Panc1 (cell line): ENCODE measurements around the gene BTBD9. TPM values are rescaled to one million over a fixed set of nuclear protein-coding genes. Genes with fewer than 3 reads are reported as not detected.

Experiments
- ATAC-seq: fragments of 200-7000 bp; cut with Tn5 transposase; 2 replicates; pipeline ENCODE4 v1.9.1; 2020; ENCODE audit warnings: mild to moderate bottlenecking, moderate library complexity
- BruUV-seq: library from RNA; stranded (reverse); fragments of 400-500 nt; replicated peaks from 2 replicates; lab custom pipeline; 2021; lab: Mats Ljungman, UMichigan
- CTCF ChIA-PET: fragments of 300-600 bp; sonication (Branson Sonifier 250); formaldehyde crosslinking; loops from one replicate; lab custom pipeline; 2022; ENCODE audit warnings: antibody characterized with exemption; lab: Charles Lee
- POLR2A ChIA-PET: fragments of 300-600 bp; sonication (Branson Sonifier 250); formaldehyde crosslinking; loops from one replicate; lab custom pipeline; 2022; ENCODE audit warnings: antibody characterized with exemption; lab: Charles Lee
- DNase-seq: peaks from one replicate; pipeline ENCODE4 v3.0.0-alpha.2; 2010; ENCODE audit warnings: low read depth, low spot score
- H3K27ac ChIP-seq: 2 replicates; pipeline ENCODE4 v1.5.1; 2011; ENCODE audit warnings: mild to moderate bottlenecking, low read length, inconsistent platforms
- H3K27me3 ChIP-seq: fragments of 200-500 bp; sonication (Bioruptor generic); 2 replicates; pipeline ENCODE4 v1.6.0; 2014; ENCODE audit warnings: low read length, inconsistent platforms; ENCODE audit not compliant: control insufficient read depth, insufficient read depth
- H3K36me3 ChIP-seq: fragments of 200-500 bp; sonication (Bioruptor generic); 2 replicates; pipeline ENCODE4 v1.5.1; 2014; ENCODE audit warnings: inconsistent platforms, mild to moderate bottlenecking, low read length, moderate library complexity; ENCODE audit not compliant: control insufficient read depth, insufficient read depth
- H3K4me1 ChIP-seq: 2 replicates; pipeline ENCODE4 v1.5.1; 2011; ENCODE audit warnings: inconsistent platforms, mild to moderate bottlenecking, low read length, moderate library complexity; ENCODE audit not compliant: control insufficient read depth, insufficient read depth
- H3K4me3 ChIP-seq, 2 experiments: 2 replicates each; pipeline ENCODE4 v1.5.1; 2011 to 2012; ENCODE audit warnings: low read depth in 2 of 2, low read length in 2 of 2, mild to moderate bottlenecking in 2 of 2, inconsistent platforms in 1 of 2, moderate library complexity in 1 of 2
- H3K9me3 ChIP-seq: fragments of 200-500 bp; sonication (Bioruptor generic); 2 replicates; pipeline ENCODE4 v1.5.1; 2014; ENCODE audit warnings: low read depth, mild to moderate bottlenecking, inconsistent platforms, low read length, moderate library complexity; ENCODE audit not compliant: control insufficient read depth, insufficient read depth
- POLR2AphosphoS5 ChIP-seq: IDR thresholded peaks from 2 replicates; pipeline ENCODE4 v1.6.1; 2012; ENCODE audit warnings: mild to moderate bottlenecking, low read depth, low read length, moderate library complexity
- SIN3A ChIP-seq: IDR thresholded peaks from 2 replicates; pipeline ENCODE4 v1.6.1; 2012; ENCODE audit warnings: low read depth, mild to moderate bottlenecking, low read length, moderate library complexity, borderline replicate concordance; ENCODE audit not compliant: insufficient read depth
- TCF7L2 ChIP-seq: IDR thresholded peaks from 2 replicates; pipeline ENCODE4 v1.6.1; 2011; ENCODE audit warnings: mild to moderate bottlenecking, low read depth, low read length, inconsistent platforms
- in situ Hi-C: cut with HindIII; loops from 2 replicates; pipeline ENCODE4 v1.10.0; 2016; ENCODE audit warnings: low sequenced_read_pairs, low pct_unique_long_range_greater_than_20kb
- intact Hi-C: fragments of 100-400 bp; cut with micrococcal nuclease; formaldehyde crosslinking; loops from one replicate; pipeline ENCODE4 v1.10.0; 2022; ENCODE audit not compliant: unreplicated experiment
- total RNA-seq: library from RNA; stranded (reverse); gene quantifications from one replicate; pipeline ENCODE4 v1.2.1, GENCODE V29; 2021; ENCODE audit not compliant: unreplicated experiment
- TF ChIP-seq, protein P1 (sequence below): fragments of 450-650 bp; IDR thresholded peaks from 2 replicates; pipeline ENCODE4 v1.5.1; 2017; ENCODE audit warnings: mild to moderate bottlenecking
- TF ChIP-seq, protein P2 (sequence below), 2 experiments: IDR thresholded peaks; 2 replicates each; pipeline ENCODE4 v1.6.1; 2011 to 2012; ENCODE audit warnings: low read depth in 2 of 2, control low read depth in 1 of 2, low read length in 1 of 2, mild to moderate bottlenecking in 1 of 2, moderate library complexity in 1 of 2; ENCODE audit not compliant: insufficient read depth in 1 of 2

Gene BTBD9
- total RNA-seq, 1 experiment from 2014 or later, result 12.8 TPM

DNA sequence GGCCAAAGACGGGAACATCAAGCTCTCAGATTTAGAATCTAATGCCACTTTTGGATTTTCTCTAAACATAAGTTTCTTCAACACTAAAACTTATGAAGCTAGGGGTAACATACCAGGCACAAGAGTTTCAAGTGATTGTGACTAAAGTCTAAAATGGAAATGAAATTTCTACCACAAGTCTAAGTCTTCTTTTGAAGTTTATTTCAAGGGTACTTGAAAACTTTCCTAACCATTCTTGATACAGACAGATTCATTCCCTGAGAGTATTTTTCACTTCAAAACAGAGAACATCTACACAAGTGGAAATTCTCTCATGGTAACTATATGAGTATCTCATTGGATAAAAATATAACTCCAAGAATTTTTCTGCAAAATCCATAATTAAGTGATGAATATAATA lies 56.2 kb downstream of the BTBD9 start:
- ATAC-seq (no peak), DNase-seq (no peak)
- intact Hi-C loops (no loop called here), in situ Hi-C loops (no loop called here)
- H3K27ac ChIP-seq, result no peak overlapping the region
- no TSS peak for BruUV-seq
- H3K4me1 ChIP-seq, result no peaks in the 10 kb centered on the region
- H3K27me3 ChIP-seq, result no peaks in the 10 kb centered on the region
- no peaks in the 10 kb centered on the region for H3K36me3 ChIP-seq
- TF ChIP-seq TCF7L2, result no peak
- TF ChIP-seq SIN3A, result no peak
- TF ChIP-seq, protein P1, sequence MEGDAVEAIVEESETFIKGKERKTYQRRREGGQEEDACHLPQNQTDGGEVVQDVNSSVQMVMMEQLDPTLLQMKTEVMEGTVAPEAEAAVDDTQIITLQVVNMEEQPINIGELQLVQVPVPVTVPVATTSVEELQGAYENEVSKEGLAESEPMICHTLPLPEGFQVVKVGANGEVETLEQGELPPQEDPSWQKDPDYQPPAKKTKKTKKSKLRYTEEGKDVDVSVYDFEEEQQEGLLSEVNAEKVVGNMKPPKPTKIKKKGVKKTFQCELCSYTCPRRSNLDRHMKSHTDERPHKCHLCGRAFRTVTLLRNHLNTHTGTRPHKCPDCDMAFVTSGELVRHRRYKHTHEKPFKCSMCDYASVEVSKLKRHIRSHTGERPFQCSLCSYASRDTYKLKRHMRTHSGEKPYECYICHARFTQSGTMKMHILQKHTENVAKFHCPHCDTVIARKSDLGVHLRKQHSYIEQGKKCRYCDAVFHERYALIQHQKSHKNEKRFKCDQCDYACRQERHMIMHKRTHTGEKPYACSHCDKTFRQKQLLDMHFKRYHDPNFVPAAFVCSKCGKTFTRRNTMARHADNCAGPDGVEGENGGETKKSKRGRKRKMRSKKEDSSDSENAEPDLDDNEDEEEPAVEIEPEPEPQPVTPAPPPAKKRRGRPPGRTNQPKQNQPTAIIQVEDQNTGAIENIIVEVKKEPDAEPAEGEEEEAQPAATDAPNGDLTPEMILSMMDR, result no peak
- TF ChIP-seq, protein P2, sequence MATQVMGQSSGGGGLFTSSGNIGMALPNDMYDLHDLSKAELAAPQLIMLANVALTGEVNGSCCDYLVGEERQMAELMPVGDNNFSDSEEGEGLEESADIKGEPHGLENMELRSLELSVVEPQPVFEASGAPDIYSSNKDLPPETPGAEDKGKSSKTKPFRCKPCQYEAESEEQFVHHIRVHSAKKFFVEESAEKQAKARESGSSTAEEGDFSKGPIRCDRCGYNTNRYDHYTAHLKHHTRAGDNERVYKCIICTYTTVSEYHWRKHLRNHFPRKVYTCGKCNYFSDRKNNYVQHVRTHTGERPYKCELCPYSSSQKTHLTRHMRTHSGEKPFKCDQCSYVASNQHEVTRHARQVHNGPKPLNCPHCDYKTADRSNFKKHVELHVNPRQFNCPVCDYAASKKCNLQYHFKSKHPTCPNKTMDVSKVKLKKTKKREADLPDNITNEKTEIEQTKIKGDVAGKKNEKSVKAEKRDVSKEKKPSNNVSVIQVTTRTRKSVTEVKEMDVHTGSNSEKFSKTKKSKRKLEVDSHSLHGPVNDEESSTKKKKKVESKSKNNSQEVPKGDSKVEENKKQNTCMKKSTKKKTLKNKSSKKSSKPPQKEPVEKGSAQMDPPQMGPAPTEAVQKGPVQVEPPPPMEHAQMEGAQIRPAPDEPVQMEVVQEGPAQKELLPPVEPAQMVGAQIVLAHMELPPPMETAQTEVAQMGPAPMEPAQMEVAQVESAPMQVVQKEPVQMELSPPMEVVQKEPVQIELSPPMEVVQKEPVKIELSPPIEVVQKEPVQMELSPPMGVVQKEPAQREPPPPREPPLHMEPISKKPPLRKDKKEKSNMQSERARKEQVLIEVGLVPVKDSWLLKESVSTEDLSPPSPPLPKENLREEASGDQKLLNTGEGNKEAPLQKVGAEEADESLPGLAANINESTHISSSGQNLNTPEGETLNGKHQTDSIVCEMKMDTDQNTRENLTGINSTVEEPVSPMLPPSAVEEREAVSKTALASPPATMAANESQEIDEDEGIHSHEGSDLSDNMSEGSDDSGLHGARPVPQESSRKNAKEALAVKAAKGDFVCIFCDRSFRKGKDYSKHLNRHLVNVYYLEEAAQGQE (IDR thresholded peaks at IDR 0.05; ENCODE audit: insufficient read depth in 1 of 2, low read depth in 2 of 2, low read length in 1 of 2), result no peak
- ChIA-PET CTCF (no interaction called here), POLR2A (no interaction called here)
- no peak overlapping the region for H3K4me3 ChIP-seq
- H3K9me3 ChIP-seq, result no peaks in the 10 kb centered on the region

DNA sequence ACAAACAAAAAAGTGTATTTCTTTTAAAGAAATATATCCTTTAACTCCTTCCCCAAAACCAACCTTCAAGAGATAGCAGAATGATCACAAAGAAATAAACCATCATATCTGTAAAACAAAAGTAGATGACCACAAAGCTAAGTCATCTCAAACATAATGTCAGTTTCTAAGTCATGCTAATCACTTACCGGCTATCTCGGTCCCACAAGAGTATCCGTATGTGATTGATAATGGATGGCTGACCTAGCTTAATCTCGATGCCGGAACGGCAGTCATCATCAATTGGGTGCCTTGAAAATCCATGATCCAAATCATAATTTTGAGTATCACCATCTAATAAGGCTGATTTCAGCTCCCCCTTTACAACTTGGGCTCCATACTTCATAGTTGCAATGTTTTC lies 59.7 kb downstream of the BTBD9 start:
- CTCF ChIA-PET, result no interaction called here
- ATAC-seq, result no peak

More for the DNA sequence above, 59.7 kb downstream of the BTBD9 start:
- Histone ChIP-seq H3K4me3 (no peak overlapping the region), H3K4me1 (no peaks in the 10 kb centered on the region), H3K27ac (no peak overlapping the region), H3K36me3 (no peaks in the 10 kb centered on the region), H3K9me3 (no peaks in the 10 kb centered on the region), H3K27me3 (no peaks in the 10 kb centered on the region)
- DNase-seq, result no peak
- BruUV-seq, result no TSS peak
- POLR2A ChIA-PET, result no interaction called here
- in situ Hi-C loops, result no loop called here
- intact Hi-C loops, result no loop called here
- TF ChIP-seq TCF7L2 (no peak), POLR2AphosphoS5 (no peak), SIN3A (no peak)
- TF ChIP-seq, protein P1, result no peak
